GM12874 (cell line): Measurements from ENCODE around the gene EPB41L2.

ENCODE experiments used
- CTCF ChIP-seq: IDR thresholded peaks from 2 replicates; pipeline ENCODE4 v1.5.1; 2011; ENCODE audit warnings: low read depth, mild to moderate bottlenecking, control low read depth, low read length, moderate library complexity; ENCODE audit not compliant: insufficient read depth

Gene EPB41L2

DNA sequence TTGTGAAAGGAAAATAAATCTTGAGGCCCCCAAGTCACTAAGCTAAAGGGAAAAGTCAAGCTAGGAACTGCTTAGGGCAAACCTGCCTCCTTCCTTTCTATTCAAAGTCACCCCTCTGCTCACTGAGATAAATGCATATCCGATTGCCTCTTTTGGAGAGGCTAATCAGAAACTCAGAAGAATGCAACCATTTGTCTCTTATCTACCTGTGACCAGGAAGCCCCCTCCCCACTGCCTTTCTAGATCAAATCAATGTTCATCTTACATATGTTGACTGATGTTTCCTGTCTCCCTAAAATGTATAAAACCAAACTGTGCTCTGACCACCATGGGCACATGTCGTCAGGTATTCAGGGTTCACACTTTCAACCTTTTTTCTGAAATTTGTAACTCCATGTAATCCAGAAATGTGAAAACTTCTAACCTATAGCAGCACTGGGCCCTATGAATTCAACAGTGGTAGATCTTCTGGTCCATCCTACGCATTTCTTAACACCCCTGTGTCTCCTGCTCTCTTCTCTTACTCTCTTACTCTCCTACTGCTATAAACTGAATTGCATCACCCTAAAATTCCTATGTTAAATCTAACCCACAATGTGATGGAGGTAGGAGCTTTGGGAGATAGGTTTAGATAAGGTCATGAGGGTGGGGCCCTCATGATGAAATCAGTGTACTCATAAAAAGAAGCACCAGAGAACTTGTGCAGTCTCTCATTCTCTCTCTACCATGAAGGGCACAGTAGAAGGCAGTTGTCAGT lies 89.3 kb downstream of the EPB41L2 start:
- no peak for TF ChIP-seq CTCF

DNA sequence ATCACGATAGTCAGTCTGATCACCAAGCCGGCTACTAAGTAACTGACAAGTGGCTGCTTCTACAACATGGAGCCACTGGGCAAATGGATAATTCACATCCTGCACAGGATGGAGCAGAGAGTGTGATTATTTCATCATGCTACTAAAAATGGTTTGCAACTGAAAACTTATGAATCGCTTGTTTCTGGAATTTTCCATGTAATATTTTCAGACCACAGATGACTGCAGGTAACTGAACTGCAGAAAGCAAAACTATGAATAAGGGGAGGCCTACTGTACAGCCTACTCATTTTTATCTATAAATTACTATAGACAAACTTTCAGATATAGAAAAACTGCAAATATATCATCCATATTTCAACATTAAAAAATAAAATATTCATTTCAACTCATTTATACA lies 91.5 kb downstream of the EPB41L2 start:
- no peak for TF ChIP-seq CTCF

DNA sequence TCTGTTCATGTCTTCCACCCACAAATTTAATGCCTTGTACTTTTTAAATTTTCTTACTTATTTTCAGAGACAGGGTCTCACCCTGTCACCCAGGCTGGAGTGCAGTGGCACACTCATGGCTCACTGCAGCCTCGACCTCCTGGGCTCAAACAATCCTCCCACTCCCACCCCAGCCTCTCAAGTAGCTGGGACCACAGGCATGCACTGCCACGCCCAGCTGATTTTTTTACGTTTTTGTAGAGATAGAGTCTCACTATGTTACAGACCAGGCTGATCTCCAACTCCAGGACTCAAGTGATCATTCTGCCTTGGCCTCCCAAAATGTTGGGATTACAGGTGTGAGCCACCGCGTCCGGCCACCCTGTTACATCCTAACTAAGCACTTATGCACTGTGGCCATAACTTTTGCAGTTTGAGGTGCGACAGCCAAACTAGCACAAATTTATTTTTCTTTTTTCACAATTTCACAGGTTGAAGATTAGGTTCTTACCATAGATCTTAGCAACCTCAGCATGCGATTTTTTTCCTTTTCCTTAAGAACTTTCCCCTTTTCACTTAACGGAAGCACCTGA lies 92.1 kb downstream of the EPB41L2 start:
- no peak for TF ChIP-seq CTCF

DNA sequence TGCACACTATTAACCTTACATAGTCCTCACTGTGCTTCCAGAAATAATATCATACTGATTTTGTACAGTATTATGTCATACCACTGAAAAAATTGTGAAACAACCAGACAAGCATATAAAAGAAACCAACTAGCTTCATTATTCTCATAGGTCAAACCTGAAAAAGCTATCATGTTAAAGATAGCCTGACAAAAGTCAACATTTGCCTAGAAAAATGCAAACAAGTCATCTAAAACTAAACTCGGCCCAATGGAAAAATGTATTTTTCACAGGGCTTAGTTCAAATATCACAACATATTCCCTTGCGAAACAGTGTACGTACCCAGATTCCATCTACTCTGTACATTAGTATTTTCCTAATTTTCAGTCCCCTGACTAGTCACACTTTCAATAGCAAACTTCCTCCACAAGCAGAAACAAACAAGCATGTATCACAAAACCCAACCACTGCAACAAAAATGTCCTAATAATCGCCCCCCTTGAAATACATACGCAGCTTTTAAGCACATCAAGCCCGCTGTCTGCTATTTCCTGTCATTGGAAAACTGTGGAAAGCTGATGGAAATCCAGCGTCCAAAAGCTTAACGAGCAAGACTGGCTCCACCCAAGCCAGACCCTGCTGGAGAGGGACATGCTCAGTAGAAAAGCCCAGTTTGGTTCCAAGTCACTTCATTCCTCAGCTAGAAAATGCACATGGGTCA lies 93.1 kb downstream of the EPB41L2 start:
- TF ChIP-seq CTCF, result no peak

- no peak for TF ChIP-seq CTCF
Observed at GRCh38 chr6:130969166-130969565, 93.9 kb downstream of the EPB41L2 start.

DNA sequence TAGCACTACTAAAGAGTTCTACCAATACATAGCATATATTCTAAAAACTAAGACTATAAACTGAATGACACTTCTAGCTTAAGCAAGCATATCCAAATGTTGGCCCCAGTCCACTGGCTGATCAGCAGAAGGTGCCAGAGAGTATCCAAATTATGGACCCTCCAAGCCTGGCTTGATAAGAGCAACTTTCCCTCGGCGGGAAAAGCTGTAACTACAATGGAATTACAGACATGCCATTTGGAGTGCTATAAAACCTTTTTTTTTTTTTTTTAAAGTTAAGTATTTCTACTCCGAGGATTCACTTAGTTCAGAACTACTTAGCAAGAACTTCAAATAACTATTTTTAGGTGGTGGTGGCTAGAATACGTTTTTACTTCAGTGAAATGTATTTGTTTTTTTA lies 94.6 kb downstream of the EPB41L2 start:
- no peak for TF ChIP-seq CTCF
